ENCODE results near the gene GASK1A. TPM values are rescaled to one million over a fixed set of nuclear protein-coding genes. Genes with fewer than 3 reads are reported as not detected.
A peak's percentile ranks its signal among the peaks of the same experiment; 100 is the strongest.

GASK1A gene
- total and polyA plus RNA-seq, 4 donors, result 0.79 to 22.8 (median 4.6) TPM

DNA sequence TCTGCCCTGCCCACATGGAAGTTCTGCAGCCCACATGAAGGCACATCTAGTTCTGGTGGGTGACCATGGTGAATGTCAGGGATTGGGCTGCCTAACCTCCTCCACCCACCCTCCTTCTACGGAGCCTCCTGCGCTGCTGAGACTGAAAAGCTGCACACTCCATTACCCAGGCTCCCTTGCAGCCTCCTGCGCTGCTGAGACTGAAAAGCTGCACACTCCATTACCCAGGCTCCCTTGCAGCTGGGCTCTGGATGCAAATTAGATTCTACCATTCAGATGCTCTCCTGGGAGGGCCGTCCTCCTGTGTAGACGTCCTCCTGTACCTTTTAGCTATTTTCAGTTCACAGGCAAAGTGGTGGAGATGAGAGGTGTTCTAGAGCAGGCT, 94.7 kb downstream of the GASK1A start:
- peak; percentile 19 for DNase-seq (ENCODE audit: low spot score)
- TF ChIP-seq TAF1 (conservative IDR thresholded peaks at IDR 0.05), result no peak
- Histone ChIP-seq H3K27me3 (ENCODE audit: control insufficient read depth in 4 of 4, insufficient read depth in 4 of 4, low read length in 3 of 4) (no peaks in the 10 kb centered on the region), H3K27ac (ENCODE audit: low read depth in 1 of 2, low read length in 2 of 2) (peak overlapping the region; percentile 85 to 95), H3K9ac (ENCODE audit: low read depth in 1 of 2, low read length in 2 of 2) (no peak overlapping the region), H3K36me3 (ENCODE audit: control insufficient read depth in 4 of 4, insufficient read depth in 3 of 4, low read depth in 1 of 4, low read length in 3 of 4) (no peaks in the 10 kb centered on the region), H3K4me3 (ENCODE audit: low read depth in 1 of 3, low read length in 3 of 3) (no peak overlapping the region), H3K9me3 (ENCODE audit: control insufficient read depth in 4 of 4, low read length in 3 of 4) (no peaks in the 10 kb centered on the region), H3K4me1 (ENCODE audit: control insufficient read depth in 4 of 4, insufficient read depth in 4 of 4, low read length in 3 of 4) (peaks cover 9 to 25% (median 19%) of the 10 kb centered on the region in 4 donors)
- 88% methylated on average over 5 of the region's 5 CpGs for WGBS

DNA sequence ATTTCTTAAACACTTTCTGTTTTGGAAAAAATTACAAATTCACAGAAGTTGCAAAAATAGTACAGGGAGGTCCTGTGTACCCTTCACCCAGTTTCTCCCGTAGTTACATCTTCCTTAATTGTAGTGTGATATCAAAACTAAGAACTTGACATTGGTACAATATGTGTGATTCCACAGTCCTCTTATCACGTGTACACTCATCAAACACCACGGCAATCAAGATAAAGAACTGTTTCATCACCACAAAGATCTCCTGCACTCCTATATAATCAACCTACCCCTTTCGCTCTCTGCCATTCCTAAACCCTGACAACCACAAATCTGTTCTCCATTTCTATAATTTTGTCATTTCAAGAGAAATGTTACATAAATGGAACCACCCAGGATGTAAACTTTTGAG, 95.4 kb downstream of the GASK1A start:
- Histone ChIP-seq H3K27me3 (ENCODE audit: control insufficient read depth in 4 of 4, insufficient read depth in 4 of 4, low read length in 3 of 4) (no peaks in the 10 kb centered on the region), H3K4me3 (ENCODE audit: low read depth in 1 of 3, low read length in 3 of 3) (peak overlapping the region in 1 of 3 donors; percentile 22), H3K9ac (ENCODE audit: low read depth in 1 of 2, low read length in 2 of 2) (no peak overlapping the region), H3K4me1 (ENCODE audit: control insufficient read depth in 4 of 4, insufficient read depth in 4 of 4, low read length in 3 of 4) (peaks cover 9 to 25% (median 19%) of the 10 kb centered on the region in 4 donors), H3K27ac (ENCODE audit: low read depth in 1 of 2, low read length in 2 of 2) (peak overlapping the region; percentile 85 to 95), H3K36me3 (ENCODE audit: control insufficient read depth in 4 of 4, insufficient read depth in 3 of 4, low read depth in 1 of 4, low read length in 3 of 4) (peaks cover 0 to 2% (median 0%) of the 10 kb centered on the region in 4 donors), H3K9me3 (ENCODE audit: control insufficient read depth in 4 of 4, low read length in 3 of 4) (no peaks in the 10 kb centered on the region)
- TF ChIP-seq JUND (IDR thresholded peaks at IDR 0.05) (no peak), GABPA (IDR thresholded peaks at IDR 0.05 in 1 of 2, conservative IDR thresholded peaks at IDR 0.05 in 1 of 2) (no peak), HNF4G (IDR thresholded peaks at IDR 0.05) (peak; percentile 12), SP1 (IDR thresholded peaks at IDR 0.05) (peak; percentile 30), RXRA (IDR thresholded peaks at IDR 0.05) (peak; percentile 16 to 65), YY1 (IDR thresholded peaks at IDR 0.05) (no peak), NR2F2 (IDR thresholded peaks at IDR 0.05) (no peak), FOXA1 (IDR thresholded peaks at IDR 0.05) (no peak), HNF4A (conservative IDR thresholded peaks at IDR 0.05) (peak in 1 of 2 donors; percentile 65), RAD21 (IDR thresholded peaks at IDR 0.05) (no peak)
- TF ChIP-seq, protein P1, sequence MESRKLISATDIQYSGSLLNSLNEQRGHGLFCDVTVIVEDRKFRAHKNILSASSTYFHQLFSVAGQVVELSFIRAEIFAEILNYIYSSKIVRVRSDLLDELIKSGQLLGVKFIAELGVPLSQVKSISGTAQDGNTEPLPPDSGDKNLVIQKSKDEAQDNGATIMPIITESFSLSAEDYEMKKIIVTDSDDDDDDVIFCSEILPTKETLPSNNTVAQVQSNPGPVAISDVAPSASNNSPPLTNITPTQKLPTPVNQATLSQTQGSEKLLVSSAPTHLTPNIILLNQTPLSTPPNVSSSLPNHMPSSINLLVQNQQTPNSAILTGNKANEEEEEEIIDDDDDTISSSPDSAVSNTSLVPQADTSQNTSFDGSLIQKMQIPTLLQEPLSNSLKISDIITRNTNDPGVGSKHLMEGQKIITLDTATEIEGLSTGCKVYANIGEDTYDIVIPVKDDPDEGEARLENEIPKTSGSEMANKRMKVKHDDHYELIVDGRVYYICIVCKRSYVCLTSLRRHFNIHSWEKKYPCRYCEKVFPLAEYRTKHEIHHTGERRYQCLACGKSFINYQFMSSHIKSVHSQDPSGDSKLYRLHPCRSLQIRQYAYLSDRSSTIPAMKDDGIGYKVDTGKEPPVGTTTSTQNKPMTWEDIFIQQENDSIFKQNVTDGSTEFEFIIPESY (IDR thresholded peaks at IDR 0.05), result no peak
- TF ChIP-seq, protein P2, sequence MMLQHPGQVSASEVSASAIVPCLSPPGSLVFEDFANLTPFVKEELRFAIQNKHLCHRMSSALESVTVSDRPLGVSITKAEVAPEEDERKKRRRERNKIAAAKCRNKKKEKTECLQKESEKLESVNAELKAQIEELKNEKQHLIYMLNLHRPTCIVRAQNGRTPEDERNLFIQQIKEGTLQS (IDR thresholded peaks at IDR 0.05), result peak; percentile 48
- TF ChIP-seq, protein P3, sequence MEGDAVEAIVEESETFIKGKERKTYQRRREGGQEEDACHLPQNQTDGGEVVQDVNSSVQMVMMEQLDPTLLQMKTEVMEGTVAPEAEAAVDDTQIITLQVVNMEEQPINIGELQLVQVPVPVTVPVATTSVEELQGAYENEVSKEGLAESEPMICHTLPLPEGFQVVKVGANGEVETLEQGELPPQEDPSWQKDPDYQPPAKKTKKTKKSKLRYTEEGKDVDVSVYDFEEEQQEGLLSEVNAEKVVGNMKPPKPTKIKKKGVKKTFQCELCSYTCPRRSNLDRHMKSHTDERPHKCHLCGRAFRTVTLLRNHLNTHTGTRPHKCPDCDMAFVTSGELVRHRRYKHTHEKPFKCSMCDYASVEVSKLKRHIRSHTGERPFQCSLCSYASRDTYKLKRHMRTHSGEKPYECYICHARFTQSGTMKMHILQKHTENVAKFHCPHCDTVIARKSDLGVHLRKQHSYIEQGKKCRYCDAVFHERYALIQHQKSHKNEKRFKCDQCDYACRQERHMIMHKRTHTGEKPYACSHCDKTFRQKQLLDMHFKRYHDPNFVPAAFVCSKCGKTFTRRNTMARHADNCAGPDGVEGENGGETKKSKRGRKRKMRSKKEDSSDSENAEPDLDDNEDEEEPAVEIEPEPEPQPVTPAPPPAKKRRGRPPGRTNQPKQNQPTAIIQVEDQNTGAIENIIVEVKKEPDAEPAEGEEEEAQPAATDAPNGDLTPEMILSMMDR (IDR thresholded peaks at IDR 0.05; ENCODE audit: low read depth, low read length, missing input control), result no peak
- TF ChIP-seq, protein P4, sequence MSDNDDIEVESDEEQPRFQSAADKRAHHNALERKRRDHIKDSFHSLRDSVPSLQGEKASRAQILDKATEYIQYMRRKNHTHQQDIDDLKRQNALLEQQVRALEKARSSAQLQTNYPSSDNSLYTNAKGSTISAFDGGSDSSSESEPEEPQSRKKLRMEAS (IDR thresholded peaks at IDR 0.05), result no peak
- no peak for DNase-seq (ENCODE audit: low spot score)
- WGBS, result 44% methylated on average over 4 of the region's 4 CpGs
